Head of caudate nucleus (tissue), 42 donors: Measurements from ENCODE around the gene PROCA1.
"Not testable (repeated sequence)": the region's sequence is repeated elsewhere in the genome, so short reads cannot be mapped to it uniquely, and the experiment has no call there.

ENCODE experiments used
- DNase-seq, 42 donors: peaks; one replicate each; pipeline versions ENCODE4 v3.0.0 to v3.0.0-alpha.2; 2020 to 2021; ENCODE audit warnings: mixed read lengths in 7 of 42
- intact Hi-C: fragments of 100-400 bp; cut with DNase I; formaldehyde crosslinking; loops from one replicate; pipeline ENCODE4 v1.15.0; 2022

The PROCA1 gene

DNA sequence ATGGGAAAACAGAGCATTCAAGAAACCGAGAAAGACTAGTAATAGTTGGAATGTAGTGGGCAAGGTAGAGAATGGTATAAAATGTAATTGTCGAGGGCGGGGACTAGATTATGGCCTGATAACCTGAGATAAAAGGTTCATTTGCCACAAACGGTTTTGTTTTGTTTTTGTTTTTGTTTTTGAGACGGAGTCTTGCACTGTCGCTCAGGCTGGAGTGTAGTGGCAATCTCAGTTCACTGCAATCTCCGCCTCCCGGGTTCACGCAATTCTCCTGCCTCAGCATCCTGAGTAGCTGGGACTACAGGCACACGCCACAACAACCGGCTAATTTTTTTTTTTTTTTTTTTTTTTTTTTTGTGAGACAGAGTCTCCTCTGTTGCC lies 18.3 kb upstream of the PROCA1 start:
- DNase-seq: no peak
- intact Hi-C loops: loop anchor here (2.0 to 10.0 kb wide), 3 partner anchors 15 to 222 kb away; partner anchors contain the start of genes DHRS13, PHF12 and TRAF4

DNA sequence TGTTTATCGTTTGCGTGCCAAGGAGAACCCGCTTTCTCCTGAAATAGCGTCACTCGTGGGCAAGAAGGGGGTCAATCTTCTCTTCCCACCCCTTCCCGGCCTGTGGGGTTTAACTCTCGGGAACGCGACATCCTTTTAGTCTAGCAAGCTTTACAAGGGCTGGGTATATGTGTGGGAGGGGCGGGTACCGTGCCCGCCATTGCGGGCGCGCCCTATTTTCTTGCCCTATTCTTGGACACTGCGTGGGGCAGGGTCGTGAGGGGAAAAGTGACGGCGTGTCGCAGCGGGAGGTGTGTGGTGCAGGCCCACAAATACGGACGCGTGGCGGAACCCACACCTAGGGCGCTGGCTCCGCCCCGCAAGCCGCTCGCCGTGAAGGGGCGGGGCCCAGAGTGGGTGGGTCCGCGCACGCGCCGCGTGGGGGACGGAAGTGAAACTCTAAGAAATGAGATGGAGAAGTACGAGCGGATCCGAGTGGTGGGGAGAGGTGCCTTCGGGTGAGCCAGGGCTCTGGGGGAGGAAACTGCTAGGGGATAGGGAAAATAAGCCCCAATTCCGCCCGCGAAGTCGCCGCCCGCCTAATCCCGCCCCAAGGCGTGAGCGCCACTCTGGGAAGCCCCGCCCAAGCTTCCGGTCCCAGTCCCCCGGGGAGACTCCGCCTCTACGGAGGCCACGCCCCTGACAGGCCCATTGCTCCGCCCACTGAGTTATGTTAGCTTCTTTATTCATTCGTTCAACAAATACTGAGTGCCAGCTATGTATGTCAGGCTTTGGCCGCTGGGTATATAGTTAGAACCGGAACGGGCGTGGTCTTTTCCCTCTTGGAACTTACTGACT lies 16.9 kb upstream of the PROCA1 start, which contains the start of gene NEK8:
TSS of gene NEK8 (plus strand) at position 425 of the 837 bp plus-strand sequence. CDS start at position 451, 26 bp downstream.
- DNase-seq: peak; percentile 89 to 98 (median 95)
- intact Hi-C loops: loop anchor here (2.0 to 10.0 kb wide), 3 partner anchors 16 to 224 kb away; partner anchors contain the start of genes DHRS13, PHF12 and TRAF4

GRCh38 chr17:28726627-28727491 lies 15.2 kb upstream of the PROCA1 start:
- peak; percentile 86 to 97 (median 93) for DNase-seq
- intact Hi-C loops: loop anchor here (5.0 to 10.0 kb wide), 2 partner anchors 178 to 225 kb away; partner anchors contain the start of genes DHRS13 and PHF12

DNA sequence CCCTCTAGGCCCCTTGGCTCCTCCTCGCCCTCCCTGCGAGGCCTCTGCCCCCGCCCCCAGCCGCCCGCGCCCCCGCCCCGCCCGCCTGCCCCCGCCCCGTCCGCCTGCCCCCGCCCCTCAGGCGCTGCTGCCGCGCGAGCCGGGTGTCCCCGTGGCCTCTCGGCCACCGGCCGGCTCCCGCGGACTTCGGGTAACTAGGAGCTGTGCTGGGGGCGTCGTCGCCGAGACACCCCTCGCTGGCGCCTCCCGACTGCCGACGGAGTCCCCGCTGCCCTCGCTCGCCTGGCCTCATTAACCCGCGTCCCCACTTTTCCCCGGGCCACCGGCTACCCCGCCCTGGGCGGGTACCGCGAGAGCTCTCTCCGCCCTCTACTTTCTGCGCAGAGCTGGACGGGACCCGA lies 14.5 kb upstream of the PROCA1 start, which contains the start of gene TLCD1:
TSS of gene TLCD1 (minus strand) at position 8 of the 401 bp plus-strand sequence. CDS start 136 bp downstream, outside the sequence.
- DNase-seq: peak in 29 of 42 donors; percentile 30 to 81 (median 59)
- intact Hi-C loops: loop anchor here (5.0 to 10.0 kb wide), 2 partner anchors 179 to 226 kb away; partner anchors contain the start of genes DHRS13 and PHF12

- intact Hi-C loops: loop anchor here (5.0 to 10.0 kb wide), 2 partner anchors 179 to 227 kb away; partner anchors contain the start of genes DHRS13 and PHF12
- peak in 8 of 42 donors; percentile 18 to 58 (median 40) for DNase-seq
Observed at GRCh38 chr17:28725660-28726225, 14.1 kb upstream of the PROCA1 start.

DNA sequence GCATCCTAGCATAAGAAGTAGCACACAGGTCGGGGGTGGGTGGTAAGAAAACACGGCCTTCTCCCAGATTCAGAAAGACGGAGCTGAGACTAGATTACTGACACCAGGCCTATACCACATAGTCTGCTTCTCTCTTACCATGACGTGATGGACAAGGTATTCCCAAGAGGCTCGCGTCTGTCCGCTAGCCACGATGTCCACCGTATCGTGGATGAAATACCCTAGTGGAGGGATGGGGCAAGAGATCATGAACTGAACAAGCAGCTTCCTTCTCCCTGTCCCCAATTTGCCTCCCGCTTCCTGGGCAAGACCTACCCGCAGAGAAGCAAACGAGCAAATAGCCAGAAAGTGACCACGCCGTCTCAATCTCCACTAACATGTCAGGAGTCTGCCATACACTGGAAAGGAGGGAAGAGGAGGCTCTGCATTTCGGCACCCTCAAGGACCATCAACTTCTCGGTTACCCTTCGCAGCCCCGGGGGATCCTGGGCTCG lies 13.5 kb upstream of the PROCA1 start:
- DNase-seq: peak in 1 of 42 donors; percentile 48
- intact Hi-C loops: loop anchor here (5.0 to 10.0 kb wide), 2 partner anchors 180 to 227 kb away; partner anchors contain the start of genes DHRS13 and PHF12

- intact Hi-C loops: loop anchor here (5.0 to 10.0 kb wide), 2 partner anchors 180 to 228 kb away; partner anchors contain the start of genes DHRS13 and PHF12
- no peak for DNase-seq
Observed at GRCh38 chr17:28724500-28725165, 12.9 kb upstream of the PROCA1 start.

DNA sequence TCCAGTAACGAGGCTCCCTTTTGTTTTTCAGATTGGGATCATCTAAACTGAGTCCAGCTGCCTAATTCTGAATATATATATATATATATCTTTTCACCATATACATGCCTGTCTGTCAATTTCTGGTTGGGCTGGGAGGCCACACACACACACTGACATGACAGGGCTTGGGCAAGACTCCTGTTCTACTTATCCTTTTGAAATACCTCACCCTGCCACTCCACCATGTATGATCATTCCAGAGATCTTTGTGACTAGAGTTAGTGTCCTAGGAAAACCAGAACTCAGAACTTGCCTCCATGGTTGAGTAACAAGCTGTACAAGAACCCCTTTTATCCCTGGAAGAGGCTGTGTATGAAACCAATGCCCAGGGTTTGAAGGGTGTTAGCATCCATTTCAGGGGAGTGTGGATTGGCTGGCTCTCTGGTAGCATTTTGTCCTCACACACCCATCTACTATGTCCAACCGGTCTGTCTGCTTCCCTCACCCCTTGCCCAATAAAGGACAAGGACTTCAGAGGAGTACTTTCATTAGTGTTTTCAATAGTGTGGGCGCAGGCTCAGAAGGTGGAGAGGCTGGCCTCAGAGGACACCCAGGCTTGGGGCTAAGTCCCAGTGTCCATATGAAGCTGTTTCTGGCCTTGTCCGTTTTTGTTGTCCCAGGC lies 12.3 kb upstream of the PROCA1 start:
- intact Hi-C loops: loop anchor here (10.0 kb wide), 1 partner anchor 181 kb away; the partner anchor contains the start of gene DHRS13
- not testable (repeated sequence) for DNase-seq

GRCh38 chr17:28723159-28723835 lies 11.6 kb upstream of the PROCA1 start:
- no peak for DNase-seq
- intact Hi-C loops: loop anchor here (10.0 kb wide), 1 partner anchor 182 kb away; the partner anchor contains the start of gene DHRS13

DNA sequence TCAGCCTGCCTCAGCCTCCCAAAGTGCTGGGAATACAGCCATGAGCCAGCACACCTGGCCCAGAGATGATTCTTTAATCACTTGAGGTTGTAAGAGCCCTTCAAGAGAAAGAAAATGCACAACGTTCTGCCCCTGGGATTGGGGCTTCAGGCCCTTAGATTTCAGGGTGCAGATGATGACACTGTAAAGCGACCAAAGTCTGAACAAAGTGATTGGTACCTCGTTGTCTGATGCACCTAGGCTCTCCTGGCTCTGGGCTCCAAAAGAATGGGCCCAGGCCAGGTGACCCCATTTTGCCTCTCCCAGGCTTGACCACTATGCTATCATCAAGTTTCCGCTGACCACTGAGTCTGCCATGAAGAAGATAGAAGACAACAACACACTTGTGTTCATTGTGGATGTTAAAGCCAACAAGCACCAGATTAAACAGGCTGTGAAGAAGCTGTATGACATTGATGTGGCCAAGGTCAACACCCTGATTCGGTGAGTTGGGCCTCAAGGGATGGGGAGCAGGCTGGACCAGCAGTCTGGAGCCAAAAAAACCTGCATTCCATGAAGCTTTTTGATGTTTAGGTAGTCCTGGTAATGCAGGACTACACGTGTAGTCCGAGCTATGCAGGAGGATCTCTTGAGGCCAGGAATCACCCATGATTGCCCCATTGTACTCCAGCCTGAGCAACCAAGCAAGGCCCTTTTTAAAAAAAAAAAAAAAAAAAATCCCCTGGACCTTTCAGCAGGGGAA lies 10.9 kb upstream of the PROCA1 start:
- DNase-seq: no peak
- intact Hi-C loops: loop anchor here (10.0 kb wide), 1 partner anchor 182 kb away; the partner anchor contains the start of gene DHRS13

GRCh38 chr17:28720997-28721329 lies 9.3 kb upstream of the PROCA1 start:
- intact Hi-C loops: loop anchor here (10.0 kb wide), 1 partner anchor 184 kb away; the partner anchor contains the start of gene DHRS13
- DNase-seq: not testable (repeated sequence)

DNA sequence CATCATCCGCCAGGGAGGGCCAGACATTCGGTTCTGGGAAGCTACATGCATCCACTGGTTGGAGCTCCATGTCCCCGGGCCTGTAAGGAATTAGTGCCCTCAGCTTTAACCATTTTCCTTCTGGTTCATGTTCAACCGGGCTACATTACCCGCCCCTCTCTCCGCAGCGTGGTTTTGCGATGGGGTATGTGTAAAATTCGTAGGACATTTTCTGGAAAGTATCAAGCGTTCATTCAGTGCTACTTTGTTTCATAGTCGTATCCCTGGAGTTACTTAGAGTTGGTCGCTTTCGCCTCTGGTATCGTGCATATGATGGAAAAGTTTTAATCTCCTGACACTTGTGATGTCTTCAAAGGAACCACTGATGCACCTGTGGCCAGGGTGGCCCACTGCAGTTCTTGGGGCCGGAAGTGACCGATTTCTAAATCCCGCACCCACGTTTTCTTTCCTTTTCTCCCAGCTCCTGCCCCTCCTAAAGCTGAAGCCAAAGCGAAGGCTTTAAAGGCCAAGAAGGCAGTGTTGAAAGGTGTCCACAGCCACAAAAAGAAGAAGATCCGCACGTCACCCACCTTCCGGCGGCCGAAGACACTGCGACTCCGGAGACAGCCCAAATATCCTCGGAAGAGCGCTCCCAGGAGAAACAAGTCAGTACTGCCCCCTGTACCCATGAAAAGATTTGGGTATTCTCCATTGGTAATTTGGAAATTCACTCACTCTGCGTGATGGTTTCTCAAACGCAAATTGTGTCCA lies 8.7 kb upstream of the PROCA1 start:
- intact Hi-C loops: loop anchor here (10.0 kb wide), 1 partner anchor 184 kb away; the partner anchor contains the start of gene DHRS13
- DNase-seq: no peak

DNA sequence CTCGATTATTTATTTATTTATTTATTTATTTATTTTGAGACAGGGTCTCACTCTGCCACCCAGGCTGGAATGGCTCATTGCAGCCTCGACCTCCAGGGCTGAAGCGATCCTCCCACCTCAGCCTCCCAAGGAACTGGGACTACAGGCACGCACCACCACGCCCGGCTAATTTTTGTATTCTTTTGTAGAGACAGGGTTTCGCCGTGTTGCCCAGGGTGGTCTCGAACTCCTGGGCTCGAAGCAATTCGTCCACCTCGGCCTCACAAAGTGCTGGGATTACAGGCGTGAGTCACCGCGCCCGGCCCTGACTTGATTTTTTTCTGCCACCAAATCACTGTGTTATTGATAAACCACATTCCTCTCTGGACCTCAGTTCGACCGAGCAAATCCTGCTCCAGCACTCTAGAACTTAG lies 7.3 kb upstream of the PROCA1 start:
- intact Hi-C loops: loop anchor here (10.0 kb wide), 1 partner anchor 74 kb away; the partner anchor contains the start of gene BLTP2
- peak in 1 of 42 donors; percentile 15 for DNase-seq

- intact Hi-C loops: loop anchor here (10.0 kb wide), 1 partner anchor 74 kb away; the partner anchor contains the start of gene BLTP2
- DNase-seq: no peak
Observed at GRCh38 chr17:28718333-28719020, 6.8 kb upstream of the PROCA1 start.
